HEK293T (cell line): Measurements from ENCODE around the gene TNRC18.

Experiments used
- ARNT ChIP-seq: fragments of 450-650 bp; IDR thresholded peaks from 2 replicates; pipeline ENCODE4 v1.6.1; 2017; ENCODE audit warnings: mild to moderate bottlenecking
- BHLHE40 ChIP-seq: fragments of 450-650 bp; IDR thresholded peaks from 2 replicates; pipeline ENCODE4 v1.6.1; 2016; ENCODE audit warnings: mild to moderate bottlenecking, moderate library complexity, borderline replicate concordance
- CTBP1 ChIP-seq: fragments of 450-650 bp; IDR thresholded peaks from 2 replicates; pipeline ENCODE4 v1.6.1; 2016; ENCODE audit warnings: borderline replicate concordance
- ELF4 ChIP-seq: fragments of 450-650 bp; IDR thresholded peaks from 2 replicates; pipeline ENCODE4 v1.6.1; 2017; ENCODE audit warnings: antibody characterized with exemption
- FOXK2 ChIP-seq: fragments of 450-650 bp; IDR thresholded peaks from 2 replicates; pipeline ENCODE4 v1.6.1; 2016; ENCODE audit warnings: mild to moderate bottlenecking
- FOXM1 ChIP-seq: fragments of 450-650 bp; IDR thresholded peaks from 2 replicates; pipeline ENCODE4 v1.6.1; 2017; ENCODE audit warnings: mild to moderate bottlenecking, borderline replicate concordance
- HDGF ChIP-seq: fragments of 450-650 bp; IDR thresholded peaks from 2 replicates; pipeline ENCODE4 v1.6.1; 2017; ENCODE audit warnings: antibody characterized with exemption, borderline replicate concordance
- L3MBTL2 ChIP-seq: fragments of 450-650 bp; conservative IDR thresholded peaks from 2 replicates; pipeline ENCODE4 v1.6.1; 2016; ENCODE audit warnings: mild to moderate bottlenecking
- NFRKB ChIP-seq: fragments of 450-650 bp; IDR thresholded peaks from 2 replicates; pipeline ENCODE4 v1.6.1; 2016; ENCODE audit warnings: mild to moderate bottlenecking, moderate library complexity
- SP1 ChIP-seq: fragments of 450-650 bp; IDR thresholded peaks from 2 replicates; pipeline ENCODE4 v1.6.1; 2017
- TARDBP ChIP-seq: fragments of 450-650 bp; IDR thresholded peaks from 2 replicates; pipeline ENCODE4 v1.6.1; 2016
- TF ChIP-seq, protein P1 (sequence below): fragments of 450-650 bp; IDR thresholded peaks from 2 replicates; pipeline ENCODE4 v1.6.1; 2016

DNA sequence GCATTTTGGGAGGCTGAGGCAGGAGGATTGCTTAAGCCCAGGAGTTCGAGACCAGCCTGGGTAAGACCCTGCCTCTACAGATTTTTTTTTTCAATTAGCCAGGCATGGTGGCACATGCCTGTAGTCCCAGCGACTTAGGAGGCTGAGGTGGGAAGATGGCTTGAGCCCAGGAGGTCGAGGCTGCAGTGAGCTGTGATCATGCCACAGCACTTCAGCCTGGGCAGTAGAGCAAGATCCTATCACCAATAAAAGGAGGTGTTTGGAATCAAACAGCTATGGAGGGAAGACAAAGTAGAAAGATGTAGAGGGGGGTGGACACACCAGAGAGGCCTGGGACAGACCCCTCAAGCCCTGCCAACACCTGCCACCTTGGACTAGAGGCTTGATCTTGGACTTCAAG lies 9.1 kb upstream of the TNRC18 start:
- TF ChIP-seq SP1 (no peak), TARDBP (no peak), HDGF (no peak), ELF4 (no peak), FOXK2 (no peak), BHLHE40 (no peak), FOXM1 (no peak), ARNT (no peak), L3MBTL2 (no peak), CTBP1 (no peak), NFRKB (no peak)
- TF ChIP-seq, protein P1, sequence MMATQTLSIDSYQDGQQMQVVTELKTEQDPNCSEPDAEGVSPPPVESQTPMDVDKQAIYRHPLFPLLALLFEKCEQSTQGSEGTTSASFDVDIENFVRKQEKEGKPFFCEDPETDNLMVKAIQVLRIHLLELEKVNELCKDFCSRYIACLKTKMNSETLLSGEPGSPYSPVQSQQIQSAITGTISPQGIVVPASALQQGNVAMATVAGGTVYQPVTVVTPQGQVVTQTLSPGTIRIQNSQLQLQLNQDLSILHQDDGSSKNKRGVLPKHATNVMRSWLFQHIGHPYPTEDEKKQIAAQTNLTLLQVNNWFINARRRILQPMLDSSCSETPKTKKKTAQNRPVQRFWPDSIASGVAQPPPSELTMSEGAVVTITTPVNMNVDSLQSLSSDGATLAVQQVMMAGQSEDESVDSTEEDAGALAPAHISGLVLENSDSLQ, result no peak
